ENCODE data around the gene NLRC5.

Gene NLRC5

GRCh38 chr16:57029161-57030160 lies 40.1 kb downstream of the NLRC5 start:
- DNase-seq = no peak

GRCh38 chr16:57030346-57030902 lies 41.1 kb downstream of the NLRC5 start:
- DNase-seq = no peak

GRCh38 chr16:57031156-57031555 lies 41.8 kb downstream of the NLRC5 start:
- no peak for DNase-seq

GRCh38 chr16:57032346-57032745 lies 43.0 kb downstream of the NLRC5 start:
- DNase-seq = no peak

GRCh38 chr16:57032931-57033330 lies 43.6 kb downstream of the NLRC5 start:
- DNase-seq = no peak

GRCh38 chr16:57036315-57036714 lies 47.0 kb downstream of the NLRC5 start:
- DNase-seq = no peak

- no peak for DNase-seq
Measured at GRCh38 chr16:57036945-57037344, 47.6 kb downstream of the NLRC5 start.

GRCh38 chr16:57038166-57038565 lies 48.8 kb downstream of the NLRC5 start:
- DNase-seq = no peak

GRCh38 chr16:57039148-57039812 lies 49.9 kb downstream of the NLRC5 start:
- no peak for DNase-seq

- no peak for DNase-seq
Measured at GRCh38 chr16:57041182-57042156, 52.1 kb downstream of the NLRC5 start.

GRCh38 chr16:57042157-57043111 lies 53.1 kb downstream of the NLRC5 start:
- DNase-seq = no peak

GRCh38 chr16:57043248-57043647 lies 53.9 kb downstream of the NLRC5 start:
- no peak for DNase-seq

GRCh38 chr16:57044931-57045693 lies 55.8 kb downstream of the NLRC5 start:
- no peak for DNase-seq

GRCh38 chr16:57045694-57046381 lies 56.5 kb downstream of the NLRC5 start:
- no peak for DNase-seq

GRCh38 chr16:57048095-57048494 lies 58.7 kb downstream of the NLRC5 start:
- no peak for DNase-seq

GRCh38 chr16:57049678-57050077 lies 60.3 kb downstream of the NLRC5 start:
- no peak for DNase-seq

- DNase-seq = no peak
Measured at GRCh38 chr16:57051696-57052228, 62.4 kb downstream of the NLRC5 start.

GRCh38 chr16:57053206-57053605 lies 63.8 kb downstream of the NLRC5 start:
- DNase-seq = no peak

GRCh38 chr16:57054338-57054737 lies 65.0 kb downstream of the NLRC5 start:
- DNase-seq = no peak

- no peak for DNase-seq
Measured at GRCh38 chr16:57054771-57055170, 65.4 kb downstream of the NLRC5 start.

All from NCI-H1417 treated with DMSO at 0.1 percent for 48 hours (cell line).